Glomerular endothelial cell (primary cell): ENCODE measurements around the gene SLC5A8. TPM values are rescaled to one million over a fixed set of nuclear protein-coding genes. Genes with fewer than 3 reads are reported as not detected.

Experiments
- DNase-seq: peaks from one replicate; pipeline ENCODE4 v3.0.0-alpha.2; 2011; ENCODE audit warnings: low read depth, low spot score; ENCODE audit errors: extremely low read depth
- total RNA-seq: library from RNA; depleted of rRNA; stranded (reverse); fragments of >200 nt; gene quantifications from 2 replicates; pipeline ENCODE4 v1.2.3, GENCODE V29; 2015

SLC5A8 gene
- not detected in 2 replicates for total RNA-seq

GRCh38 chr12:101209319-101210302 lies at the start of gene SLC5A8:
SLC5A8 (minus strand) TSS chr12:101210238; CDS start chr12:101209848, 390 bp downstream.
- no peak for DNase-seq

- no peak for DNase-seq
Measured at GRCh38 chr12:101257357-101257756, 47.3 kb upstream of the SLC5A8 start.

- DNase-seq, result no peak
Measured at GRCh38 chr12:101256266-101256665, 46.2 kb upstream of the SLC5A8 start.

GRCh38 chr12:101243616-101244015 lies 33.6 kb upstream of the SLC5A8 start:
- no peak for DNase-seq

GRCh38 chr12:101243074-101243473 lies 33.0 kb upstream of the SLC5A8 start:
- no peak for DNase-seq

GRCh38 chr12:101238800-101239329 lies 28.8 kb upstream of the SLC5A8 start:
- DNase-seq, result no peak

GRCh38 chr12:101238306-101238705 lies 28.3 kb upstream of the SLC5A8 start:
- DNase-seq, result no peak

GRCh38 chr12:101235686-101236085 lies 25.6 kb upstream of the SLC5A8 start:
- no peak for DNase-seq

GRCh38 chr12:101231636-101232035 lies 21.6 kb upstream of the SLC5A8 start:
- no peak for DNase-seq

GRCh38 chr12:101230547-101230946 lies 20.5 kb upstream of the SLC5A8 start:
- DNase-seq, result no peak

GRCh38 chr12:101229841-101230241 lies 19.8 kb upstream of the SLC5A8 start:
- no peak for DNase-seq

GRCh38 chr12:101221301-101221700 lies 11.3 kb upstream of the SLC5A8 start:
- no peak for DNase-seq

GRCh38 chr12:101216810-101217209 lies 6.8 kb upstream of the SLC5A8 start:
- DNase-seq, result no peak

- DNase-seq, result no peak
Measured at GRCh38 chr12:101207086-101207780, 2.8 kb downstream of the SLC5A8 start.

- DNase-seq, result no peak
Measured at GRCh38 chr12:101204602-101205304, 5.3 kb downstream of the SLC5A8 start.

- no peak for DNase-seq
Measured at GRCh38 chr12:101200824-101201223, 9.2 kb downstream of the SLC5A8 start.

- DNase-seq, result no peak
Measured at GRCh38 chr12:101200145-101200544, 9.9 kb downstream of the SLC5A8 start.

GRCh38 chr12:101186291-101186690 lies 23.7 kb downstream of the SLC5A8 start:
- DNase-seq, result no peak

- DNase-seq, result no peak
Measured at GRCh38 chr12:101181776-101182175, 28.3 kb downstream of the SLC5A8 start.

- DNase-seq, result no peak
Measured at GRCh38 chr12:101174541-101174940, 35.5 kb downstream of the SLC5A8 start.

- no peak for DNase-seq
Measured at GRCh38 chr12:101173197-101173749, 36.8 kb downstream of the SLC5A8 start.
